ENCODE measurements around the gene PAFAH1B2.
A peak's percentile ranks its signal among the peaks of the same experiment; 100 is the strongest.
"Not testable (repeated sequence)": the region's sequence is repeated elsewhere in the genome, so short reads cannot be mapped to it uniquely, and the experiment has no call there.

PAFAH1B2 gene

DNA sequence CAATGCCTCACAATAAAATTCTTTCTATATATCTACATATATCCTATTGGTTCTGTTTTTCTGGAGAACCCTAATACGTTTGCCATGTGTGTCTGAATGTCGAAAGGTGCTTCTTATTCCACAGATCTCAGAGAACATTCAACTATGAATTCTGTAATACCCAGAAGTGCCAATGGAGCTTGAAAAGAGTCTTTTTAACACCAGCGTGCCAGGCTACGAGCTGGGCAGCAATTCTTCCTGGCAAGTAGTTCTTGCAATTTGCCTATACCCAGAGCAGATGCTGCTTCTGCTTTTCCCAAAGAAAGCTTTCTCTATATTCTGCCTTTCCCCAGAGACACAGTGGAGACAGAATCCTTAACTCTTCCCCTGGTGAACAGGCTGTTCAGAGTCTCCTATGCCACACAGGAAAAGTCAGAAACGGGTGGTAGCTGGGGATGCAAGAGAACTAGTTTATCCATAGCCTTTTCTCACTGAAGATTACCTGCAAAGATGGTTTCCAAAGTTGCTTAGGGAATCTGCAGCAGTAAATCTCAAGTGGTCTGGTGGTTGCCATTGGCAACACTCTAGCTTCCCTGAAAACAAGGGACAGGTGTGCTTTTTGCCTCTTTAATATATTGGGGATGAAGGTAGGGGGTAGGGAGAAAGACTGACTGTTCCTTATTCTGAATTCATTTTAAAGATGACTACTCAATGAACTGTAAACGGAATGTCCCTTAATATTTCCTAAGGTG lies 16.8 kb upstream of the PAFAH1B2 start:
- no peak for DNase-seq

DNA sequence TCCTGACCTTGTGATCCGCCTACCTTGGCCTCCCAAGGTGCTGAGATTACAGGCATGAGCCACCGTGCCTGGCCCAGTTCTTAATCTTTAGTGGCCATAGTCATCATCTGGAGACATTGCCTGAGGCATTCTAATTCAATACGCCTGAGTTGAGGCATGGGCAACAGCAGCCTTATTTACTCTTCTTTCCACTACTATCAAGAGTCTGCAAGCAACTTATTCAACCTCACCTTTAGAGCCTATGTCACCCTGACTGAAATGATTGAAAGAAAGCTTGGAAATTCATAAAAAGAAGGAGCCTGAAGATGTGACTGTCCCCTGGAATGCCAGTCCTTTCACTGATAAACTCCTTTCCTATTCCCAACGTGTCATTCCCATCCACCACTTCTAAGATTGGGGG lies 15.8 kb upstream of the PAFAH1B2 start:
- DNase-seq: no peak

DNA sequence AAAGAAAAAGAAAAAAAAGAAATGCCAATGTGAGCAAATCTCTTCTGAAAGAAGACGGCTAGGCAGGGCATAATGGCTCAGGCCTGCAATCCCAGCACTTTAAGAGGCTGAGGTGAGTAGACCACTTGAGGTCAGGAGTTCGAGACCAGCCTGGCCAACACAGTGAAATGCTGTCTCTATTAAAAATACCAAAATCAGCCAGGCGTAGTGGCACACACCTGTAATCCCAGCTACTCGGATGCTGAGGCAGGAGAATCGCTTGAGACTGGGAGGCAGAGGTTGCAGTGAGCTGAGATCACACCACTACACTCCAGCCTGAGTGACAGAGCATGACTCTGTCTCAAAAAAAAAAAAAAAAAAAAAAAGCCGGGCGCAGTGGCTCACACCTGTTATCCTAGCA lies 13.7 kb upstream of the PAFAH1B2 start:
- DNase-seq: not testable (repeated sequence)

DNA sequence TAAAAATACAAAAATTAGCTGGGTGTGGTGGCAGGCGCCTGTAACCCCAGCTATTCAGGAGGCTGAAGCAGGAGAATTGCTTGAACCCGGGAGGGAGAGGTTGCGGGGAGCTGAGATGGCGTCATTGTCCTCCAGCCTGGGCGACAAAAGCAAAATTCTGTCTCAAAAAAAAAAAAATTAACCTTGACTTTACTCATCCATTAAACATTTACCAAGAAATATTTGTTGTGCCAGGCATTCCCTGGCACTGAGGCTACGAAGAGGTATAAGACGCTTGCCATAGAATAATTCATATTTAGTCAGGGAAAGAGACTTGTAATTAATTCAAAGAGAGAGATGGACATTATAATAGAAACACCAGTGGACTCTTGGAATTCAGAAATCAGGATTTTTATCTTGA lies 13.2 kb upstream of the PAFAH1B2 start:
- DNase-seq: no peak

DNA sequence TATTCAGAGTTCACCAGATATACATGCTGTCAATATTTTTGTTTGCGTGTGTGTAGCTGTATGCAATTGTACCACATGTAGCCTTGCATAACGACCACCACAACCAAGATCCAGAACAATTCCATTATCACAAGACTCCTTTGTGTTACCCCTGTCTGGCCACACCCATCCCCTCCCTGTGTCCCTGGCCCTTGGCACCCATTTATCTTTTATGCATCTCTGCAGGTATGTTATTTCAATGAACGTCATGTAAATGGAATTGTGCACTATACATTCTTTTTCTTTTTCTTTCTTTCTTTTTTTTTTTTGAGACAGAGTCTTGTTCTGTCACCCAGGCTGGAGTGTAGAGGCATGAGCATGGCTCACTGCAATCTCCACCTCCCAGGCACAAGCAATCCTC lies 9.7 kb upstream of the PAFAH1B2 start:
- no peak for DNase-seq

DNA sequence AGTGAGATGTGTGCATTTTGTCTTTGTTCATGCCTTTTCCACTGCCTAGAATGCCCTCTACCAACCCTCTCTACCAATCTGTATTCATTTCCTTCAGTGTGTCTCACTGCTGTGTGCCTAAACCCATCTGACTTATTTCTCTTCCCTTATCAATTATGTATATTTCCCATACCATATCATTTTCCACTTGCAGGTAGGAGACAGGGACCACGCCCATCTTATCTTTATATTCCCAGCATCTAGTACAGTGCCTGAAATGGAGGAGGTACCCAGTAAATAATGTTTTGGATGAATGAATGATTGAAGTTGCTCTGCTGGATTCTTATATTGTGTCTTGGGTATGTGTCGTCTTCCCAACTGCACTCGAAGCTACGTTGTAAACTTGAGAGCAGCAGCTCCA lies 9.1 kb upstream of the PAFAH1B2 start:
- DNase-seq: not testable (repeated sequence)

DNA sequence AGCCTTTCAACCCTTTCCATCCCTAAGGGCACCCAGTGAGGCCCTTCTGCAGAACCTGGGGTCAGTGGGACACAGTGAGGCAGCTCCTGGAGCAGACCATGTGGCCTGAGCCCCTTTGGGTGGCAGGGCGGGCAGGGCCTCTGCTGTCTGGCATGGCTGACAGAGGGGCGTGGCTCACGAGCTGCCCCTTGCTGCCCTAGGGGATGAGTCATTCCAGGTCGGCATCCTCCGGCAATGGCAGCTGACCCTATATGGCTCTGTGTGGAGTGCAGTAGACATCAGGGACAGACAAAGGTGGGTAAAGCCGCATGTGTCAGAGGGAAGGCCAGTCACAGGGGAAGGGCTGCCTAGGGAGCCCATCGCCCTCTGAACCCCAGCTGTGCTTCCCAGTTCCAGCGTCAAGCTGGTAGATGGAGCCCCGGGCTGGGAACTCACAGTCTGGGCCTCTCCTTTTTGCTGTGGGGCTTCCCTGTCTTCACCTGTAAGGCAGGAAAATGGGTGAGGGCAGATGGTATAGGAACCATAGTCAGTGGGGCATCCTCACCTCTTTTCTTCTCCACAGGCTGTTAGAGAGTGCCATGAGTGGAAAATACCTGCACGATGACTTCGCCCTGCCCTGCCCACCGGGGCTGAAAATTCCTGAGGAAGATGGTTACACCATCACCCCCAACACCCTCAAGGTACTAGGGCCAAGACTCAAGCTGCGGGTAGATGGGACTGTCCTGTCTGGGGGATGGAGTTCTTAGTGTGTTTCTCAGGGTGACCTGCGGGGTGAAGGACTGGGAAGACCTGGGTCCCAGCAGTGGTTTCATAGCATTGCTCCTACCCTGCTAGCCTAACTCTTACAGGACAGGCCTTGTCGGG lies 6.6 kb upstream of the PAFAH1B2 start:
- not testable (repeated sequence) for DNase-seq

DNA sequence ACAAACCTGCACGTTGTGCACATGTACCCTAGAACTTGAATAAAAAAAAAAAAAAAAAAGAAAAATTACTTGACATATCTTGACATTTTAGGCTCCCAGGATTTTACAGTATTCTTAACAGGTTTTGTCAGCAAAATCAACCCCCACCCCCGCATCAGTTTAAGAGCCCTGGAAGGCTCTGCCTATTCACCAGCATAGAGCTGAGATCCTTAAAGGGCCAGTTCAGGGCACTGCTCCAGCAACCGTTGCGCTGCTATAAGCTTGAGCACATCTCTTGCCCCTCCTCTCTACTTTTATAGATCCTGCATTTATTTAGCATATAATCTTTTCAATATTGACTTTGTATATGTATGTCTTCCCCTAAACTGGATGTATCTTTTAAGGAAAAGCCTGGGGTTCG lies 697 bp upstream of the PAFAH1B2 start:
- DNase-seq: peak; percentile 51

GRCh38 chr11:117144477-117145392 lies 648 bp downstream of the PAFAH1B2 start:
- peak; percentile 45 for DNase-seq

DNA sequence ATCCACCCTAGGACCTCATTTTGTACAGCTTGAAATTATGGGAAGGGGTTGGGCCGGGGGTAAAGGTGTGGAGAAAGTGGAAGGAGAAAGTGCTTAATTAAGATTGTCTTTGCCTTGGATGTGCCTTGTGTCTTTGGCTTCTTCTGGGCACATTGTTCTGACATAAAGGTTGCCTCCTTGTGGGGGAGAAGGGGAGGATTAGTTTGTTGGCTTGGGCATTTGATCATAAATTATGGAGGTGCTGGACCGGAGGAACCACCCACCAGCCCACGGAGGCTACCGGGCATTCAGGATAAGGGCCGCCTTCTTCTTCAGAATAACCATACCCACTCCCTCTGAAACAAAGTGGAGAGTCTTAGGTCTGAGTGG lies 1.3 kb downstream of the PAFAH1B2 start:
- peak; percentile 54 for DNase-seq

GRCh38 chr11:117146521-117146920 lies 2.4 kb downstream of the PAFAH1B2 start:
- DNase-seq: no peak

DNA sequence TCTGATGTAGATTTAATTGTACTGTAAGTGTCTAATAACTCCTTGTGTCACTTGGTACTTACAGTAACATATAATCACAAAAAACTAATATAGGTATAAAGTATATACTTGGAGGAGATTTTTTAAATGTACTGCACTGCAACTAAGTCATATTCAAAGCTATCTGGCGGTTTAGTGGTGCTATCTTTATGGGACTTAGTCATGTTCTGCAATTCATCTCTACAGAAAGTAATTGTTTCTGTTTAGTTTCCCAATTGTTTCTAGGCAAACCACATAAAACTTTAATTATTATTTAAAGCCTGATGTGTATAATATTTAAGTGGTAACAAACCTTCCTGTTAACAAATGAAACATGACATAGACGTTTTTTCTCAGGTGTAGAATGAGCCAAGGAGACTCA lies 8.0 kb downstream of the PAFAH1B2 start:
- DNase-seq: no peak

DNA sequence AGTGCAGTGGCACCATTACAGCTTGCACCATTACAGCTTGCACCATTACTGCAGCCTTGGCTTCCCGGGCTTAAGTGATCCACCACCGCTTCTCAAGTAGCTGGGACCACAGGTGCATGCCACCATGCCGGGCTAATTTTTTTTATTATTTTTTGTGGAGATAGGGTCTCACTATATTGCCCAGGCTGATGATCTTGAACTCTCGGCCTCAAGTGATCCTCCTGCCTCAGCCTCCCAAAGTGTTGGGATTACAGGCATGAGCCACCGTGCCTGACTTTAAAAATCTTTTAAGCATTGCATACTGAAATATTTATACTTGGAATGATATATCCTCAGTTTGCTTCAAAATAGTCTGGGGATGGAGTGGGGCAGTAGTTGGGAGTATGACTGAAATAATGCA lies 10.4 kb downstream of the PAFAH1B2 start:
- DNase-seq: no peak

DNA sequence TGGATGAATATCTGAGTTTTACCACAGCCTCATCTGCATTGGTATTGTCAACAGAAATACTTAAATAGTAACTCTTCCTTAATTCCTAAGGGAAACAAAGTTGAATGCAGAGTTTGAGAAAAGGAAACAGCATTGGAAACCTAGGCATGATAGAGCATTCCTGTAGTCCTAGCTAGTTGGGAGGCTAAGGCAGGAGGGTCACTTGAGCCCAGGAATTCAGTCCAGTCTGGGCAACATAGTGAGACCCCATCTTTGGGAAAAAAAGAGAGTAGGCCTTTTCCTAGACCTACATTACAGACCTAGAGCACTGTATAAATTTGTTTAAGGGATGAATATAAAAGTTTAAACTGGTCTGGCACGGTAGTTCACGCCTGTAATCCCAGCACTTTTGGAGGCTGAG lies 13.4 kb downstream of the PAFAH1B2 start:
- DNase-seq: no peak

- no peak for DNase-seq
Measured at GRCh38 chr11:117159892-117160291, 15.8 kb downstream of the PAFAH1B2 start.

- DNase-seq: no peak
Measured at GRCh38 chr11:117160826-117161225, 16.7 kb downstream of the PAFAH1B2 start.

DNA sequence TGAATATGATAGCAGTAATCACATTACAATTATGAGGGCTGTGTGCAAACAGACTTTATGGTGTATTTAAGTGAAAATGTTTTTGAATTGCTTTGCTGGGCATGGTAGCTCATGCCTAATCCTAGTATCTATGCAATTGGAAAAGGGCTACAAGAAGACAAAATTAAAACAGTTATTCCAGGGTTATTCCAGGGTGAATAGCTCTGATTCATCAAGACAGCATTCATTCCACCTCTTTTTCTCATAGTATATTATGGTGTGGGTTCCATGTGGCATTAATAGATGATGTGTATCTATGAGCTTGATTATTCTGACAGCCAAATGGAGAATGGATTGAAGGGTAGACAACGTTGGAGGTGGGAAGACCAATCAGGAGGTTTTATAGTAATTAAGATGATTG lies 22.4 kb downstream of the PAFAH1B2 start:
- DNase-seq: no peak

- no peak for DNase-seq
Measured at GRCh38 chr11:117169736-117170135, 25.6 kb downstream of the PAFAH1B2 start.

DNA sequence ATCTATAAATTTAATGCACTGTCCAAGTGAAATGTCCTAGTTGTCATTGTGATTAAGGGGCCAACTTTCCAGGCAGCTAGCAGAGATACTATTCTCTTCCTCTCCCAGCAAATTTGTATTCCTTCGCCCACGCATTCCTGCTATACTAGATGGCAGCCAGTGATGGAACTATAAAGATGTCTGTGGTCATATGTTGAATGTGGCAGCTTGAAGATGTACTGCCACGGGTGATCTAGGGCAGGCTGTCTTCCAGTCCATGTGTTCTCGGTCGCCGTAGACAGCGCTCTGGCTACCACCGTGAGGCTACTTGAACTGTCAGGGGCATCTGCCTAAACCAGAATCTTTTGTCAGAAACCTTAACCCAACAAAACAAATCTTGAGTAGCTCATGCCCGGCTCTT lies 26.1 kb downstream of the PAFAH1B2 start:
- DNase-seq: no peak

DNA sequence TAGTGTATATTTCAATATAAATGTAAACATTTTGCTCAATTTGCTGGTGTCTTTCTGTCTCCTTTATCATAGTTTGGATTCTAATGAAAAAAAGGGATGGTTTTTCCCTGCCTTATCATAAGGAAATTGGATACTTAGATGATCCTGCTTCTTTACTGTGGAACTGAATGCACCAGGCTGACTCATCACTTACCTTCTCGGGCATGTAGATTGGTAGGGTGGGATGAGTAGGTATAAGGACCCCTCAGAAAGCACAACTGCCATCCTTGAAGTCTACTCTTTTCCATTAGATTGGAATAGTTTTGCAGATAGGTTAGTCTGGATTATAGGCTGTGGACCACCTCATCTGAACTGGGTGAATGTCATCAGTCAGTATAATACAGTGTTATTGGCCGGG lies 26.9 kb downstream of the PAFAH1B2 start:
- no peak for DNase-seq

GRCh38 chr11:117171404-117172061 lies 27.4 kb downstream of the PAFAH1B2 start:
- no peak for DNase-seq

GRCh38 chr11:117172724-117173421 lies 28.8 kb downstream of the PAFAH1B2 start:
- DNase-seq: no peak
